HG02840 (cell line): Measurements from ENCODE around the gene NF2.

Source experiments
- ATAC-seq: cut with Tn5 transposase; IDR thresholded peaks from one replicate; pipeline ENCODE4 v1.9.1; 2021; ENCODE audit warnings: mild to moderate bottlenecking, moderate library complexity, moderate number of reproducible peaks; ENCODE audit not compliant: unreplicated experiment, low FRiP score

Gene NF2

DNA sequence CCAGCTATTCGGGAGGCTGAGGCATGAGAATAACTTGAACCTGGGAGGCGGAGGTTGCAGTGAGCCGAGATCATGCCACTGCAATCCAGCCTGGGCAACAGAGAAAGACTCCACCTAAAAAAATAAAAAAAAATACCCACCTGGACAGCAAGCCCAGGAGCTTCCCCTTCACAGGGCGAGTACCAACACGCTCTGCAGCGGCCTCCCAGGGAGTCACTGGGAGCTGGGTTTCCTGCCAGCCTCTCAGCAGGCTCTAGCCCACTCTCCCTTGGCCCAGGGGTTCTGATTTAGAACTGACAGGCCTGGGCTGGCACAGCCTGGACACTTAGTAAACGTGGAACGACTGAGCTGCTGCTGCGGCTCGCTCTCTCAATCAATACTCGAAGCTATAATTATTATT lies 114.4 kb downstream of the NF2 start:
- no peak for ATAC-seq

DNA sequence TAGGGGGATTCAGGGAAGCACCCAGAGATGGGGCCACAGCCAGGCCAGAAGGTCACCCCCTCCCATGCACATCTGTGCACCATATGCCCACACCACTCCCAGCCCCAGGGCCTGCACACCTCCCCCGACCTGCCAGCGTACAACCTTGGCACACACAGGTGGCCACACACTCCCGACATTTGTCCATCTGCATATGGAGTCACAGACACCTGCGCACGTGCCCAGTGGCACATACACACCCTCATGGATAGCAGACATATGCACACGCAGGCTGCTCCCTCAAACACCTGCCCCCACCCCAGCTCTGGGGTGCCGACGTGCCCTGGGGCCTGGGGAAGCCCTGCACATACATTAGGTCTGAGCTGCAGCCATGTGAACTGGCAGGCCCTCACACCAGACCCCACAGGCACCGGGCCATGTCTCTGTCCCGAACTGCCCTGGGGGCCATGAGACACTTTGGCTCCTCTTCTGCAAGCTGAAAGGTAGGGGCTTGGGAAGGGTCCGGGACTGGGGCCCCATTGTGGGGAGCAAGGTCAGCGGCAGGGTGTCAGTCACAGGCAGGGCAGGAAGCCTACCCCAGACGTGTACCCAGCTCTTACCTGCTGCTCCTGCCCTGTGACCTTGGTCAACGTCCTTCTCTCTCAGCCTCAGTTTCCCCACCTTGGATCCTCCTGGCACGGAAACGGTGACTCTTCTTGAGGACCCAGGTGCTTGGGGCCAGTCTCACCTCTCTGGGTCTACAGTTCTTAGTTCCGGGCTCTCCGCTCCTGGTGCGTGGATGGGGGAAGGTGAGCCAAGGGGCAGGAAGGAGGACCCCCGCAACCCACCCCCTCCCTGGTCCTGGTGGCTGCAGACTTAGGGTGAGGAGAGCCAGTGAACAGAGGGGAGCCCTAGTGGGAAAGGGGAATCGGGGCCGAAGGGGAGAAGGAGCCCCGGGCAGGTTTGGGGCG lies 115.8 kb downstream of the NF2 start:
- no peak for ATAC-seq

DNA sequence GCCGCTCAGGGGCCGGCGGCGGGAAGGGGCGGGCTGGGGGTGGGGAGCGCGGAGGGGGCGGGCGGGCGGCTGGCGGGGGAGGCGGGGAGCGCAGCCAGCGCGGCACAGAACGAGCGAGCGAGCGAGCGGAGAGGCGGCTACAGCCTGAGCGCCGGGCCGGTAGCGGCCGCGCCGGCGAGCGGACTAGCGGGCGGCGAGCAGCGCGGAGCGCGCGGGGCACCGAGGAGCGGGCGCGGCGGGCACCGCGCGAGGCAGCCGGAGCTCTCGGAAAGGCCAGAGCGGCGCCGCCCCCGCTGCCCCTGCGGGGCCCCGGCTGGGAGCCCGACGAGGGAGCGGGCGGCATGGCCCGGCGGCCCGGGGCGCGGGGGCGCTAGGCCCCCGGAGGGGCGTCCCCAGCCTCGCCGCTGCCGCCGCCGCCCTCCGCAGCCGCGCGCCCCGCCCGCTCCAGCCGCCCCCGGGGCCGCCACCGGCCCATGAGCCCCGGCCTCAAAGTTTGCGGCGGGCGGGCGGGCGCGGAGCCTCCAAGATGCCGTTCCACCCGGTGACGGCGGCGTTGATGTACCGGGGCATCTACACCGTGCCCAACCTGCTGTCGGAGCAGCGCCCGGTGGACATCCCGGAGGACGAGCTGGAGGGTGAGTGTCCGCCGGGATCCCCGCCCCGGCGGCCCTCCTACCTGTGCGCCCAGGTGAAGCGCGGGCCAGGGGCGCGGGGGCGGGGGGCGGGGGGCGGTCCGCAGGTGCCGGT lies 116.6 kb downstream of the NF2 start, which contains the start of gene CABP7:
TSS of gene CABP7 (plus strand) at position 105 of the 747 bp plus-strand sequence. CDS start at position 527, 422 bp downstream.
- ATAC-seq, result no peak

DNA sequence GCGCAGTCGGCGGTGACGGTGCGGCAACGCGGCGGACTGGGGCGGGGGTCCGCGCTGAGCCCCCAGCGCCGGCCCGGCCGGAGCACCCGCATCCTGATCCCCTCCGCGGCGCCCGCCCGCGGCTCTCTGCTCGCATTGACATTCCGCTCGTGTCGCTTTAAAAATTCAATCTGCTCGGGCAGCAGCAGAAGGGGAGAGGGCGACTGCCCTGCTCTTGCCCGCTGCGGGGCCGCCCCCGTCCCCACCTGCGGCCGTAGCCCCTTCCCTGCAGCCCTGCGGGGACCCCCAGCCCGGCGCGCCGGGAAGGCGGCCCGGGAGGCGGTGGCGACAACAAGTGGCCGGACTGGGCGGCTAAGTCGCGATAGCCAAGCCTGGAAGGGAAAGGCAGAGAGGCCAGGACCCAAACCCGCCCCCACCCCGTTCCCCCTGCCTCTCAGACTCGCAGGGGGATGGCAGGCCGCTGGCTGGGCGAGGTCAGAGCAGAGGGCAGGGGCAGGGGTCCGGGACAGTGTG lies 117.4 kb downstream of the NF2 start:
- no peak for ATAC-seq

DNA sequence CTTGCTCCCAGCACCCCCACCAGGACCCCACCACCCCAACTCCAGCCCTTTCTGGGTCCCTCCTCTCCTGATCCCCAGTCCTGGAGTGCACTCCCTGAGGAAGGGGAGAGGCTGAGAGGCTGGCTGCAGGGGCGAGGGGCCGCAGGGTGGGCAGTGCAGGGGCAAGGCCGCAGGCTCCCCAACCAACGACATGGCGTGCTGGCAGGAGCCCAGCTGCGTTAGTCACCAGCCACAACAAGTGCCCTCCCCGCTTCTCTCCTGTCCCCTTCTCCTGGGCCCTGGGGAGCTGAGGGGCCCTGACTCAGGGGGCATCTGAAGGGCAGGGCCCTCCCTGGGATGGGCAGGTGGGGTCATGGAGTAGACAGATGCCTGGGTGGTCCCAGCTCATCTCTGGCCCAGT lies 118.7 kb downstream of the NF2 start:
- no peak for ATAC-seq

DNA sequence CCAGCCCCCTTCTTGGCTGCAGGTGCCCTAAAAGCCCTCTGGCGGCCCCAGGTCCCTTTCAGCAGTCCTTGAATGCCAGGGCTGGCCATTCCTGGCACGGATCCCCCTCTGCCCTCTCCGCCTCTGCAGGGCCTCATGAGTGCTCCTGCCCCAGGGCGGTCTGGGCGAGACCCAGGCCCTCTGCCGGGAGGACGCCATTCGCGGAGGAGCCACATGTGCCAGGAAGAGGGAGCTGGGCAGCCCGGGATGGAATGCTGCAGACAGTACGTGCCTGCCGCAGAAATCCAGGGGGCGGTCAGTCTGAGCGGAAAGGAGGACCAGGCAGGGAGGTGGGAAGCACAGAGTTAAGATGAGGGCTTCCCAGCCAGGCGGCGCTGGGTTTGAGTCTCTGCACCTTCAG lies 119.2 kb downstream of the NF2 start:
- ATAC-seq, result no peak

DNA sequence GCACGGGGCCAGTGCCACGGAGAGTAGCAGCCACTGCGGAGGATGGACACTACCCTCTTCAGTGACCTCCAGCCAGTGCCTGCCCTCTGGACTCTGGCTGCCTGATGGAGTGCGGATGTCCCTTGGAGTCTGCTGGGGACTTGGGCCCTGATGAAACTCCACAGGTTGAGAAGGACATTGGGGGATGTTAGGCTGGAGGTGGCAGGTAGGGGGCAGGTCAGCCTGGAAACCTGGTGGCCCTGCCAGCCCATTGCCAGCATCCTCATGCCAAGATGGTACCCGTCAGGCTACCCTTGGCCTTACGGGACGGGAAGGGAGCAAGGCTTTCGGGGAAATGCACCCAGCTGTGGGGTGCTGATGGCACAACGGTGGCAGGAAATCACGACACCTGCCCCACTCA lies 120.3 kb downstream of the NF2 start:
- no peak for ATAC-seq

DNA sequence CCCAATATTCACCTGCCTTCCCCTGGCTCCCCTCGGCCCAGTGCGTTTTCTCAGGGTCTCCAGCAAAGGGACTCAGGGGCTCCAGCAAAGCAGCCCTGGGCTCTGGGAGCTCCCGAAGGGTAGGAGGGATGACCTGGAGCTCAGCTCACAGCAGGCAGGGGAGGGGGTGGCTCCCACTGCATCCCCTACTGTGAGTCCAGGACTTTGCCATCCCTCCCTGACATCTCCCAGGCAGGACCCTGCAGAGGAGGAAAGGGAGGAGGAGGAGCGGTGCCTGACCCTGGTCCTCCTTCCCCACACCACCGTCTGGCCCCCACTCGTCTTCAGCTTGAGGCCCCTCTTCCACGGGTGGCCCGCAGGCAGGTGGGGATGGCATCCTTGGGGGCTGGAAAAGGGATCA lies 121.4 kb downstream of the NF2 start:
- ATAC-seq, result no peak

DNA sequence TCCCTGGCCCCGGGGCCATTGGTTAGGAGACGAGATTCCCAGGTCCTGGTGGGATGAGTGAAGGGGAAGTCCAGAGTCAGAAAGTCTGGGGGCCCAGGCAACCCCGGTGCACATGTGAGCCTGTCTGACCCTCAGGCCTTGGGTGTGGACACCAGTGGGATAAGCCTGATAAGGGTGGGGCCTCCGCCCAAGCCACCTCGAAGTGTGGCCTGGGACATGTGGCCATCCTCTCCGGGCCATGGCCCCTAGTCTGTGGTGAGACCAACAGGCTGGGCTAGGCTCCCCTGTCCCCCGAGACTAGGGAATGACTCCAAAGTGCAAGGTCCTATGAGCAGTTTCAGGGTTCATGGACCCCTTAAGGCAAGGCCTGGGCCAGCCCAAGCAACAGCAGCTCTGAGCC lies 122.7 kb downstream of the NF2 start:
- ATAC-seq, result no peak

DNA sequence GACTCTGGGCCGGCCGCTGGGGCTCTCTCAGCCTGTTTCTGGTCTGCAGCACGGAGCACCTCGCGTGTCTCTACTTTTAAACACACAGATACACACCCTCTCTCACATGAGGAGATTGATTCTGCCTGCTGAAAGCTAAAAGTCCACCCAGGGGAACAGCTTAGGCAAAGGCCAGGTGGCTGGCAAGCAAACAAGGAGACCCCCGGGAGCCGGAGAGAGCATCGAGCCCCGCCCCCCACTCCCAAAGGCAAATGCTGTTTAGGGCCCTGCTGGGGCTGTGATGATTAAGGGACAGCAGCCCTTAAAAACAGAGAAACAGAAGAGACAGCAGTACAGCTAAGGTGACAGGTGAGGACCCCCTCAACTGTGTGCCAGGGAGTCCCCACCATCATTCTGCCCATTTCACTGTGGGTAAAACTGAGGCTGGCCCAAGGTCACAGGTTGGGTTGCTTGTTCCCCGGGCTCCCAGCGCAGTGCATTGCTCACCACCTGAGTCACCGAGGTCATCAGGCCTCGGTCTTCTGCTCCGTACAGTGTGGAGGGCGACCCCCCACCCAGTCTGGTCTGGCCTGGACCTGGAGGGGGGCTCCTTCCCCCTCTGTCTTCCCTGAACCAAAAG lies 123.2 kb downstream of the NF2 start:
- ATAC-seq, result no peak

DNA sequence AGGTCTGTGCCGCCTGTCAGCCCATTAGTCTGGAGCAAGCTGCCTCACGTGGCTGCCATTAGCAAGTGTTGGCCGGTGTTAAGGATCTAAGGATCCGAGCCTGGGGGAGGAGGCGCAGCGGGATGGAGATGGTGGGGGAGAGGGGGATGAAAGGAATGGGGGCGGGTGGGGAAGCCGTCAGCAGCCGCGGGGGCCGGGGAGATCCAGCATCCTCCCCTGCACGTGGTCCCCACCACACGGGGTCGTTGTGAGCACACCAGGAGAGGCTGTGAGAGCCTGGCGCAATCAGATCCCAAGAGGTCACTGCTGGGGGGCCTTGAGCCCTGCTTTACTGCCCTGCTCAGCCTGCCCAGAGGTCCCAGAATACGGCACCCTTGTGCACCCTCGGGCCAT lies 123.7 kb downstream of the NF2 start:
- ATAC-seq, result no peak

DNA sequence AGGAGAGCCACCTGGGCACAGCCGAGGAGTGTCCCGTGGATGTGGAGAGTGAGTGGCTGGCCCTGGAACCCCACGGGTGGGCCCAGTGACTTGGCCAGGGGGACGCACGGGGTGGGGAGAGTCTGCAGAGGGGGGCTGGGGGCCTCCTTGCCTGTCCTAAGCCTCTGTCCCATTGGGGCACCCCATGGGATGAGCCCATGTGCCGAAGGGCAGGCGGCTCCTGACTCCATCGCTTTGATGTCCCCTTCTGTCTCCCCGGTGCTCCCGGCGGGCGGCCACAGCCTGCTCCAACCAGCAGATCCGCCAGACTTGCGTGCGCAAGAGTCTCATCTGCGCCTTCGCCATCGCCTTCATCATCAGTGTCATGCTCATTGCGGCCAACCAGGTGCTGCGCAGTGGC lies 125.7 kb downstream of the NF2 start:
- no peak for ATAC-seq

DNA sequence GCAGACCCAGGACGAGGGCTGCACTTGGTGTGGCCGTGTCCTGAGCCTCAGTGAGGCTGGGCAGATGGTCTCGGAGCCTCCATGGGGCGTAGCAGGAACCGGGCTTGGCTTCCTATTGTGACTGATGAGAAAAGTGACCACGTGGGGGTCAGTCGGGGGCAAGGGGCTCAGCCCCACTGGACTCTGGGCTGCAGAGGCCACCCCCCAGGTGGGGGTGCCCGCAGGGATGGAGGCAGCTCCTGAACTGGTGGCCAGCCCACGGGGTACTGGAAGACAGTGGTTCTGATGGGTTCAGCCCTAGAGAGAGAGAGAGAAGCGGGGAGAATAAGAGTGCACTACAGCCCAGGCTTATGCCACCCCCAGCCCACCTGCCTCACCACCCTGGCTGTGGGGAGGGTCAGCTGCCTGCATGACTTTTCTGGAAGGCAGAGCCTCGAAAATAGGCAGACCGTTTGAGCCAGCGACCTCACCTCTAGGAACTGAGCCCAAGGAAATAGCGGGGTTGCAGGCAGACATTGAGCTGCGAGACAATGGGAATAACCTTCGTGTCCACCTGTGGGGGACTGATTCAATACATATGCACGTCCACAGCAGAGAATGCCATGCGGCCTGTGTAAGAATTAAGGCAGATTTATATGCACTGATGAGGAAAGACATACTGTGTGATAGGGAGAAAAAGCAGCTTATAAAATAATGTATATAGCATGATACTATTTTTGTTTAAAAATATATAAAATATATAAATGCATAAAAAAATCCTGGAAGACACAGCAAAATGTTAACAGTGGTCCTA lies 127.8 kb downstream of the NF2 start:
- no peak for ATAC-seq

DNA sequence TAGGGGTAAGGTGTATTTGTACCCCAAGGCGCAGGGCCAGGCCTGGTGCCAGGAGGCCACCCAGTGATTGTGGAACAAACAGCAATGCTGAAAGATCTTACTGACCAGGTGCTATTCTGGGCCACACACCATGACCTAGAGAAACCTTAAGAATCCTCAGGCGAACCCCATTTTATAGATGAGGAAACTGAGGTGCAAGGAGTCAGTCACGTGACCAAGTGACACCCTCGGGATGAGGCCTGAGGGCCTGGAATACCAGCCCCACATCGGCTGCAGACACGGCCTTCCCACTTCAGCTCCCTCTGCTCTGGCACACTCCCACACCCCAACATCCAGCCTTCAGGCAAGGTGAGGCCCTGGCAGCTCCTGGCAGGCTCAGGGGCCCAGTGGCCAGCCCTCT lies 129.4 kb downstream of the NF2 start:
- ATAC-seq, result no peak

DNA sequence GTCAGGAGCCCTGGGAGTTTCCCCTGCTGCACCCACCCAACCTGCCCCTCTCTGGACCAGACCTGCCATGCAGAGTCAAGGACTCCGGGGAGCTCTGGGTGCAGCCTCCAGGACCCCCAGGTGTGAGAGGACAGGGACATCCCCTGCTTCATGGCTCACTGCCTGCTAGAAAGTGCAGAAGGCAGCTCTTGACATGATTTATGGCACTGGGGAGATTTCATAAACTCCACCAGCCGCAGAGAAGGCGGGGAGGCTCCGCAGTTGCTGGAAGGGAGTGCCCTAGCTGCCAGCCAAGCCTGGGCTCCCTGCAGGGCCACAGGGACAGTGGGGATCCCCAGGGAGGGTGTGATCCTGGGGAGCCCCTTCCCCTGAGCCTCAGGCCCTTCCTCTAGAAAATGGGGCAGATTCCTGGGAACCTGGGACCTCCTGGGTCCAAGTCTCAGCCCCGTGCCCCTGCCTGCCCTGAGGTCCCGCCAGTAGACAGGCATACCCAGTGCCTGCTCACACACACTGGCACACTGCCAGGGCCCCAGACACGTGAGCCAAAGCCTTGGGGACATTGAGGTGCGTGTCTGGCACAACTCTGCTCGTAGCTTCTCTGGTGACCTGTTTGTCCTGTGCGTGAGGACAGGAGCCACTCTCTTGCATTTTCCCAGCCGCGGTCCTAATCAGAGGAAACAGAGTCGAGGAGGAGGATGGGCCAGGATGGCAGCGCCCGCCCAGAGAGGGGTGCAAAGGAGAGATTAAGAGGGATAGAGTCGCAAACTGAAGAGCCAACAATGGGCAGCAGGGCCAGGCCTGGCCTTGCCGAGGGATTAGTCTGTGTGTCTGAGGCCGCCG lies 130.1 kb downstream of the NF2 start:
- no peak for ATAC-seq

DNA sequence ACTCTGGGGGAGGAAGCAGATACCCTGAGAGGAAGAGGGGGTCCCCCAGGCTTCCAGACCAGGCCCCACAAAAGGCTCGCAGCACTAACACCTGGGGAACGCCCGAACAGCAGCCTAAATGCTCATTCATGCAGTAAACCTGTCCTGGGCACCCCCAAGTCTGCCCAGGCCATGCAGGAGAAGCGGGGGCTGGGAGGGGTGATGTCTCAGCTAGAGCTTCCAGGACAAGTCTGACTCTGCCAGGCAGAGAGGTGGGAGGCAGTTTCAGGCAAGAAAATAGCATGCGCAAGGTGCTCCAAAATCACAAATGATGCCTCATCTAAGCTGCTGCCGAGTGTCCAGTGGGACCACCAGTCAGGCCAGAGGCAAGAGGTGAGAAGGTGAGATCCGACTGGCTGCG lies 131.0 kb downstream of the NF2 start:
- no peak for ATAC-seq

DNA sequence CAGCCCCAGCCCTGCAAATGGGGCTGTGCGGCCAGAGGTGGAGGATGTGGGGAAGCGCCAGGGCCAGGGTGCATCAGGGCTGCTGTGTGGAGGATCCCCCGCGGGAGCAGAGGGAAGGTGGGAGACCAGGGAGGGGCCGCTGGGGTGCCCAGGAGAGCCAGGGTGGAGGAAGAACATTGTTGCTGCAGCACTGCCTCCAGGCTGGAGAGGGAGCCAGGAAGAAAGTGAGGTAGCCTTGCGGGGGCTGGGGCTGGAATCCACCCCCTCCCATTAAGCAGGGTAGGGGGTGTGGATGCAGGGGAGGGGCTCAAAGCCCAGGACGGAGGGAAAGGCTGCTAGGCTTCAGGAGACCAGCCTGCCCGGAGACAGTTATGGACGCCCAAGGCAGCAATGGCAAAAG lies 131.4 kb downstream of the NF2 start:
- no peak for ATAC-seq

DNA sequence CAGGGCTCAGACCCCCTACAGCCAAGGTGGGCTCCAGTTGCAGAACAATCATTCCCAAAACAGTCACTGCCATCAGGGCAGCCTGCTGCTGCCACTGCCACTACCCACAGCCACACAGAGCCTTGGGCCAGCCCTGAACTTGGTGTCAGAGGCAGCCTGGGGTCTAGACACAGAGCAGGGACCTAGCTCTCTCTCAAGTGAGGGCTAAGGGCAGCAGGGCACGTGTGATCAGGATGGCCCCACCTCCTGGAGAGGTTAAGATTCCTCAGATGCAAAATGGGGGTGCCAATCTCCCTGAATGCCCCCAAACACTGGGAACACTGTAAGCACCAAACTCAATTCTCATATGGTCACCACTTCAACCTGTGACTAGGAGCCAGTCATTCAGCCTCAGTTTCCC lies 132.0 kb downstream of the NF2 start:
- no peak for ATAC-seq
